ENCODE measurements around the gene ZNF692.

- no peak for TF ChIP-seq FOS (IDR thresholded peaks at IDR 0.05; ENCODE audit: borderline replicate concordance, insufficient read depth, low read length)
- TF ChIP-seq JUN (IDR thresholded peaks at IDR 0.05; ENCODE audit: borderline replicate concordance, insufficient read depth, insufficient read length, low read depth): no peak
Measured at GRCh38 chr1:248842781-248843331, 16.0 kb downstream of the ZNF692 start.
